NB4 (cell line): ENCODE measurements around the gene TBX10.
"Not testable (repeated sequence)": the region's sequence is repeated elsewhere in the genome, so short reads cannot be mapped to it uniquely, and the experiment has no call there.

Source experiments
- DNase-seq: peaks from one replicate; pipeline ENCODE4 v3.0.0; 2010; ENCODE audit warnings: low read depth
- H3K4me3 ChIP-seq: one replicate; pipeline ENCODE4 v1.5.1; 2011; ENCODE audit warnings: mild to moderate bottlenecking, low read depth, low read length, moderate library complexity
- MYC ChIP-seq: IDR thresholded peaks from 2 replicates; pipeline ENCODE4 v1.6.1; 2011; ENCODE audit warnings: low read depth, low read length
- POLR2A ChIP-seq: IDR thresholded peaks from 2 replicates; pipeline ENCODE4 v1.6.1; 2011; ENCODE audit warnings: mild to moderate bottlenecking; ENCODE audit not compliant: insufficient read length; ENCODE audit errors: extremely low read depth
- TF ChIP-seq, protein P1 (sequence below): IDR thresholded peaks from one replicate; pipeline ENCODE4 v1.5.1; 2012; ENCODE audit warnings: low read depth, low read length
- TF ChIP-seq, protein P2 (sequence below): IDR thresholded peaks from 2 replicates; pipeline ENCODE4 v1.6.1; 2011; ENCODE audit warnings: low read depth, low read length

The TBX10 gene

DNA sequence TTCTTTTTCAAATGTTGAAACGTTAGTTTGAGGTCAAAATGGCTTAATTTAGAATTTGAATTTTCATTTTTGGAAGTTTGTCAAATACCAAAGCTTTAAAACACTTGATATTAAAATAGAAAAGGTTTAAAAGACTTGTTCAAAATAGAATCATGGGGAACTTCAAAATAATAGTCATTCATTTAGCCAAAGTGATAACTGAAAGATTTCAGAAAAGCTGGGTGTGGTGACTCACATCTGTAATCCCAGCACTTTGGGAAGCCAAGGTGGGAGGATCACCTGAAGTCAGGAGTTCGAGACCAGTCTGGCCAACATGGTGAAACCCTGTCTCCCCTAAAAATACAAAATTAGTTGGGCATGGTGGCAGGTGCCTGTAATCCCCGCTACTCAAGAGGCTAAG is 45.1 kb downstream of the TBX10 start:
- no peak overlapping the region for H3K4me3 ChIP-seq
- TF ChIP-seq POLR2A: no peak
- TF ChIP-seq, protein P1, sequence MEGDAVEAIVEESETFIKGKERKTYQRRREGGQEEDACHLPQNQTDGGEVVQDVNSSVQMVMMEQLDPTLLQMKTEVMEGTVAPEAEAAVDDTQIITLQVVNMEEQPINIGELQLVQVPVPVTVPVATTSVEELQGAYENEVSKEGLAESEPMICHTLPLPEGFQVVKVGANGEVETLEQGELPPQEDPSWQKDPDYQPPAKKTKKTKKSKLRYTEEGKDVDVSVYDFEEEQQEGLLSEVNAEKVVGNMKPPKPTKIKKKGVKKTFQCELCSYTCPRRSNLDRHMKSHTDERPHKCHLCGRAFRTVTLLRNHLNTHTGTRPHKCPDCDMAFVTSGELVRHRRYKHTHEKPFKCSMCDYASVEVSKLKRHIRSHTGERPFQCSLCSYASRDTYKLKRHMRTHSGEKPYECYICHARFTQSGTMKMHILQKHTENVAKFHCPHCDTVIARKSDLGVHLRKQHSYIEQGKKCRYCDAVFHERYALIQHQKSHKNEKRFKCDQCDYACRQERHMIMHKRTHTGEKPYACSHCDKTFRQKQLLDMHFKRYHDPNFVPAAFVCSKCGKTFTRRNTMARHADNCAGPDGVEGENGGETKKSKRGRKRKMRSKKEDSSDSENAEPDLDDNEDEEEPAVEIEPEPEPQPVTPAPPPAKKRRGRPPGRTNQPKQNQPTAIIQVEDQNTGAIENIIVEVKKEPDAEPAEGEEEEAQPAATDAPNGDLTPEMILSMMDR: no peak
- TF ChIP-seq MYC: no peak
- TF ChIP-seq, protein P2, sequence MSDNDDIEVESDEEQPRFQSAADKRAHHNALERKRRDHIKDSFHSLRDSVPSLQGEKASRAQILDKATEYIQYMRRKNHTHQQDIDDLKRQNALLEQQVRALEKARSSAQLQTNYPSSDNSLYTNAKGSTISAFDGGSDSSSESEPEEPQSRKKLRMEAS: no peak
- no peak for DNase-seq

DNA sequence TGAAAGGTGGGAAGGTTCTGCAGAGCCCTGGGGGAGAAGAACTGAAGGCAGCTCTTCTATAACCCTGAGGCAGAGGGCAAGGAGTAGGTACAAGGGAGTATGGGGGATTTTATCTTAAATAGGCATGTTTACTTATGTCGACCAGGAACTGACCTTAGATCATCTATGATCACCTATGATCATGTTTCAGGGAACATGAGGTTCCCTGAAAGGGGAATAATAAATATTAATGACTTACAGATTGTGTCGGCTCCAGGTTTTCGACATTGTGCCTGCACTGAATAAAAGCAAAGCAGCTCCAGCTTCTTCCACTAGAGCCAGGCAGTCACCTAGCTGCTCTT is 46.0 kb downstream of the TBX10 start:
- no peak for DNase-seq
- no peak overlapping the region for H3K4me3 ChIP-seq
- TF ChIP-seq POLR2A (no peak), MYC (no peak)
- TF ChIP-seq, protein P1: no peak
- TF ChIP-seq, protein P2: no peak

DNA sequence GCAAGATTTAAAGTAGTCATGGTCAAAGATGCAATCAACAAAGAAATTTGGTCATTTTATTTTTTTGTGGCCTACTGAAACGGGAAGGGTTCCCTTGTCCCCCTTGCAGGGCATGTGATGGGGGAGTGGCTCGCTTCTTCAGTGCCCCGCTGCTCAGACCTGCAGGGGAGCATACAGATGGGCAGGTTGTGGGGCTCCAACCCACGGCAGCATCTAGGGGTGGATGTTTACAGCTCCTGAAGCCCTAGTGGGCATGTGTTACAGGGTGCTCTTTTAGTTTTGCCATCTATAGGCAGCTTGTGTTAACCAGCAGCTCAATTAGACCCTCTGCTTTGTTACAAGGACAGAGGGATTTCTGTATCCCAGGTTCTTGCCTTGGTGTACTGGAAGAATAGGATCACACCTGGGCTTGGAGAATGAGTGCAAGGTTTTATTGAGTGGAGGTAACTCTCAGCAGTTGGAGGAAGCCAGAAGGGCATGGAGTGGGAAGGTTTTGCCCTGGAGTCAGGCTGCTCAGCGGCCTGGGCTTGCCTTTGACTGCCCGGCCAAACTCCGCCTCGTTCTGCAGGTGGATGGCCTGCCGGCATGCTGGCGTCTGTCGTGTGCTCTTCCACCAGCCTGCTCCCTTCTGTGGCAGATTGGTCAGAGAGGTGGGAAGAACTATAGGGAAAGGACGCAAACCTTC is 46.5 kb downstream of the TBX10 start:
- TF ChIP-seq, protein P2: no peak
- TF ChIP-seq MYC: no peak
- H3K4me3 ChIP-seq: no peak overlapping the region
- DNase-seq: no peak

DNA sequence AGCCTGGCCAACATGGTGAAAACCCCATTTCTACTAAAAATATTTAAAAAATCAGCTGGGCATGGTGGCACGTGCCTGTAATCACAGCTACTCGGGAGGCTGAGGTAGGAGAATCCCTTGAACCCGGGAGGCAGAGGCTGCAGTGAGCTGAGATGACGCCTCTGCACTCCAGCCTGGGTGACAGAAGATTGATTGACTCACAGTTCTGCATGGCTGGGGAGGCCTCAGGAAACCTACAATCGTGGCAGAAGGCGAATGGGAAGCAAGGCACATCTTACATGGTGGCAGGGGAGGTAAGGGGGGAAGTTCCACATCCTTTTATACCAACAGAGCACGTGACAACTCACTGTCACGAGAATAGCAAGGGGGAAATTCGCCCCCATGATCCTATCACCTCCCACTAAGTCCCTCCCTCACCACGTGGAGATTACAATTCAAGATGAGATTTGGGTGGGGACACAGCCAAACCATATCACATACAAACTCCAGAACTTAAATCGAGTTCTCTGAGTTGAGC is 50.6 kb downstream of the TBX10 start:
- H3K4me3 ChIP-seq, DNase-seq: not testable (repeated sequence)

DNA sequence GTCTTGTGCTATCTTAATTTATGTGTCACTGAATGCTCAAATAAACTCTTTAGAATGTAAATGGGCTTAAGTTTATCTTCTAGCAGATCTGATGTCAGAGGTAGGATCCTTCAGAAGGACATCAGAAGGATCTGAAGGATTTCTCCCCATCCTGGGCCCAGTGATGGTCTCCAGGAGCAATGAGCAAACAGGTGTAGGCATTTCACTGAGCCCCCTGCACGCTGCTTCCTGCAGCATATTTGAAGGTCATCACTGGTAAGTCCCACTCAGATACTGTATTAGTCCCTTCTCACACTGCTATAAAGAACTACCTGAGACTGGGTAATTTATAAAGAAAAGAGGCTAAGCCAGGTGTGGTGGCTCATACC is 51.4 kb downstream of the TBX10 start:
- H3K4me3 ChIP-seq: no peak overlapping the region
- no peak for DNase-seq
- TF ChIP-seq MYC (no peak), POLR2A (no peak)
- TF ChIP-seq, protein P1: no peak
- TF ChIP-seq, protein P2: no peak

DNA sequence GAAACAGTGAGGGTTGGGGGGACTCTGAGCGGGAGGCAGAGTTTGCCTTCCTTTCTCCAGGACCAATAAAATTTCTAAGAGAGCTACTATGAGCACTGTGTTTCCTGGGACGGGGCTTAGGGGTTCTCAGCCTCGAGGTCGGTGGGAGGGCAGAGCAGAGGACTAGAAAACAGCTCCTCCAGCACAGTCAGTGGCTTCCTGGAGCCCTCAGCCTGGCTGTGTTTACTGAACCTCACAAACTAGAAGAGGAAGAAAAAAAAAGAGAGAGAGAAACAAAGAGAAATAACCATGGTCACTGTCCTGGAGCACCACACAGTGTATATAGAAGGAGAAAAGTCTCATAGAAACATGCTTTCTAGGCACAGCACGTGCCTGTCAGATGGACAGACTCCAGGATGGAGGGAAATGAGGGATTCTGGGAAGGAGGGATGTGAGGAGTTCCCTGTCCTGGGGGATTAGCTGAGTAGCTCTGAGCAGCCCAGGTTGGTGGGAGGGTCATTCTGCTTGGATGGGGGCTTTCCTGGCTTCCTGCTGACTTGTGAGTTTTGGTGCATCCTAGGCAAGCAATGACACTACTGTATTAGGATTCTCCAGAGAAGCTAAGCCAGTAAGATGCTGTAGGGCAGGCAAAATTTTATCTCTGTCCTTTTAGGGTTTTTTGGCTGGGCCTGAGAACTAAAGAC is 52.9 kb downstream of the TBX10 start:
- no peak overlapping the region for H3K4me3 ChIP-seq
- TF ChIP-seq MYC (no peak), POLR2A (no peak)
- TF ChIP-seq, protein P2: no peak
- TF ChIP-seq, protein P1: no peak
- no peak for DNase-seq
